ENCODE data around the gene VSX1.

Gene VSX1

DNA sequence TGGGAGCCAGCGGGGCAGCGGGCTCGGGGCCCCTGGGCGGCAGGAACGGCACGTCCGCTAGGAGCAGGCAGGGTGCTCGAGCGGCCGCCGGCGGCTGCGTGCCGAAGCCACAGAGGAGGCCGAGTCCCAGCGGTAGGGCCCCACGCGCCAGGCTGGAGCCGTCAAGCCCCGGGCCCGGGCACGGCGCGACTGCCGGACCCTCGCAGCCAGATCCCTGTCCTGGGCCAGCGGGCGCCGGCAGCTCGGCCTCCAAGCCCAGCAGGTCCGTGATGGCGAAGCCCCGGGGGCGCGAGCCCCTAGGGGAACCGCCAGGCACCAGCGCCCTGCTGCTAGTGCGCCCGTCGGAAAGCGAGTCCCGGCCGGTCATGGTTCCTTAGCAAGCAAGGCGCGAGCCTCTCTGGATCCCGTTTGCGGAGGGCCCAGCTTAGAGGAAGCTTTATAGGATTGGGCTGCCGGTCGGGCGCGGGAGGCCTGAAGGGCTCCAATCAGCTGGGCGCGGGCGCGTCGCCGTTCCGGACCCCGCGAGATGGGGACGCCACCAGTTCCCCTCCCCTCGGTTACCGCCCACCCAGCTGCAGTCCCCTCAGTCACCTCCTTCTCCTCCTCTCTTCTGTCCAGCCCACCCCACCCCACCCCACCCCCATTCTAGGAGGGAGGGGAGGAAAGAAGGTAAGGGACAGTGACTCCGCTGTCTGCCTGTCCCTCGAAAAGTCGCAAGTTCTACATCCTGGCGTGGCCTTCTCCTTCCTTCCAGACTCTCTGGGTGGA is at the start of gene VSX1:
TSS of gene VSX1 (minus strand) at position 412 of the 768 bp plus-strand sequence. CDS start at position 367, 45 bp downstream.
- no peak for DNase-seq (ENCODE audit: low read depth in 2 of 2)

- no peak for DNase-seq (ENCODE audit: low read depth in 2 of 2)
Observed at GRCh38 chr20:25129908-25130307, 48.0 kb upstream of the VSX1 start.

DNA sequence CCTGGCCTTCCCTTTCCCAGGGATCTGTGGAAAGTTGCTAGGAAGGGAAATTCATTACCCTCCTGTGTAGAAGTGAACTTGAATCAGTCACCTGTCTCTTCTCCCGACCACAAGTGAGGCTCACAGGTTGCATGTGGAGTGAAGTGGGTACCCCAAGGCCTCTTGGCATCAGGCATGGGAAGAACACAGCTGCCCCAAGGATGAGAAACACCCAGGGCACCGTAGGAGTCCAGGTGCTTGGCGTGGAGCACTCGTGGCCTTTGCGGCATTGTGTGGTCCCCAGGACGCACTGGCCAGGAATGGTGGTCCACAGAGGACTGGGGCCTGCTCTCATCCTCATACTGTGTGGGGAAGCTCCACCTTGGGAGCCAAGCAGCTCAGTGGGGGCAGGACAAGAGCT is 47.5 kb upstream of the VSX1 start:
- no peak for DNase-seq (ENCODE audit: low read depth in 2 of 2)

GRCh38 chr20:25128649-25129048 is 46.7 kb upstream of the VSX1 start:
- DNase-seq (ENCODE audit: low read depth in 2 of 2) = no peak

- DNase-seq (ENCODE audit: low read depth in 2 of 2) = no peak
Observed at GRCh38 chr20:25127761-25128537, 46.0 kb upstream of the VSX1 start.

DNA sequence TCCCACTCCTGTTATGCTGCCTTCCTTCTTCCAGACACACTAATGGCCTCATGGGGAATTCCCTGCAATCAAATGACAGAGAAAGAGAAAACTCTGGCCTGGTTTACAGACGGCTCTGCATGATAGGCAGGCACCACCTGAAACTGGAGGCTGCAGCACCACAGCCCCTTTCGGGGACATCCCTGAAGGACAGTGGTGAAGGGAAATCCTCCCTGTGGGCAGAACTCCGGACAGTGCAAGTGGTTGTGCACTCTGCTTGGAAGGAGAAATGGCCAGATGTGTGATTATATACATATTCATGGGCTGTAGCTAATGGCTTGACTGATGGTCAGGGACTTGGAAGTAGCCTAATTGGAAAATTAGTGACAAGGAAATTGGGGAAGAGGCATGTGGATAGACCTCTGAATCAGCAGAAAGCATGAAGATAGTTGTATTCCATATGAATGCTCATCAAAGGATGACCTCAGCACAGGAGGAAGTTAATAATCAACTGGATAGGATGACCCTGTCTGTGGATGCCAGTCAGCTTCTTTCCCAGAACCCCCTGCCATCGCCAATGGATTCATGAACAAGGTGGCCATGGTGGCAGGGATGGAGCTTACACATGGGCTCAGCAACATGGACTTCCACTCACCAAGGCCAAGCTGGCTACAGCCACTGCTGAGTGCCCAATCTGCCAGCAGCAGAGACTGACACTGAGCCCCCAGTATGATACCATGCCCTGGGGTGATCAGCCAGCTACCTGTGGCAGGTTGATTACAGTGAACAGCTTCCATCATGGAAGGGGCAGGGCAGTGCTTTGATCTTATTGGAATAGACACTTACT is 44.5 kb upstream of the VSX1 start:
- no peak for DNase-seq (ENCODE audit: low read depth in 2 of 2)

- no peak for DNase-seq (ENCODE audit: low read depth in 2 of 2)
Observed at GRCh38 chr20:25125636-25126035, 43.7 kb upstream of the VSX1 start.

DNA sequence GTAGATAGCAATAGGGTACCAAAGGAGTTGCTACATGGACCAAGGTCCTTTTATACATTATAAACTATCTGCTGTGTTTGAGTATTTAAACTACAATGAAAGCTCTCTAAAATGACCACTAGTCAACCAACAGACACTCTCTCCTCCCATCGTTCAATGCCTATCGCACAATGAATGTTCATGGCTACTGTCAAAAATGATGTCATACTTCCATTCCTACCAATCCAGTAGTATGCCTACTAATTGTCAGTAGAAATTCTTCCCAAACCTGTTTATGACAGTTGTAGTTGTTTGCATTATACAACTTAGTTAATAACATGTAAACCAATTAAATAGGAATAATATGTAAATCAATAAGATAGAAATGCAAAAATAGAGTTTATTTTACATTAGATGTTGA is 39.0 kb upstream of the VSX1 start:
- no peak for DNase-seq (ENCODE audit: low read depth in 2 of 2)

DNA sequence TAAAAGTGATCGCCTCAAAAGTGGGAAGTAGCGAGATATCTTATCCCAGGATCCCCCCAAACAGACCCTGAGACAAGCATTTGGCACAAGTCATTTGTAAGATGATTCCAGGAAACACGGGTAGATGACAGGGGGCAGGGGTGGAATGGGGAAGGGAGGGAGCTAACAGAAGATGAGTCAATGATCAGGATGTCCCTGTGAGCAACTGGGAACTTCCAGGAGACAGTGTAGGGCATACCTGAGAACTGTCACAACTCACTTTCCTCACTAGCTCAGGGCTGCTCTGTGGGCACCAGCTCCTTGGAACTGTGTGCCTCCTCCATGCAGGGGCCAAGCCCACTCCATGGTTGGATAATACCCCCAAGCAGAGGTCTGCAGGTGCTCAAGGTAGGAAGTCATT is 38.5 kb upstream of the VSX1 start:
- no peak for DNase-seq (ENCODE audit: low read depth in 2 of 2)

GRCh38 chr20:25118529-25118928 is 36.6 kb upstream of the VSX1 start:
- DNase-seq (ENCODE audit: low read depth in 2 of 2) = no peak

DNA sequence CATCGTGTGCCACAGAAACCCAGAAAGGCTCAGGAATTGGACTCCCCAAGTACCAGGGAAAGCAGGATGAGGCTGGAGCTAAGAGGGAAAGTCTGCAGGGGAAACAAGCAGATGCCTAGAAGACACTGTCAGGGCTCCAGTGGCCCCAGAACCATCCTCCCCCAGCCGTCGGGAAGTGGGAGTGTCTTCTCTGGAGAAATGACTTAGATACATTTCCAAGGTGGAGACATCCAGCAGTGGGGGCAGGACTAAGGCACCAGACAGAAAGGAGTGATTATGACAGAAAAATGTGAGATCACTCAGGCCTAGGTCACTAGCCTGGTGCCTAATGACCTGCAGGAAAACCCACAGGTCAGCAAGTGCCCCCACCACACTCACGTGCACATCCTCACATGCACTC is 36.0 kb upstream of the VSX1 start:
- DNase-seq (ENCODE audit: low read depth in 2 of 2) = no peak

DNA sequence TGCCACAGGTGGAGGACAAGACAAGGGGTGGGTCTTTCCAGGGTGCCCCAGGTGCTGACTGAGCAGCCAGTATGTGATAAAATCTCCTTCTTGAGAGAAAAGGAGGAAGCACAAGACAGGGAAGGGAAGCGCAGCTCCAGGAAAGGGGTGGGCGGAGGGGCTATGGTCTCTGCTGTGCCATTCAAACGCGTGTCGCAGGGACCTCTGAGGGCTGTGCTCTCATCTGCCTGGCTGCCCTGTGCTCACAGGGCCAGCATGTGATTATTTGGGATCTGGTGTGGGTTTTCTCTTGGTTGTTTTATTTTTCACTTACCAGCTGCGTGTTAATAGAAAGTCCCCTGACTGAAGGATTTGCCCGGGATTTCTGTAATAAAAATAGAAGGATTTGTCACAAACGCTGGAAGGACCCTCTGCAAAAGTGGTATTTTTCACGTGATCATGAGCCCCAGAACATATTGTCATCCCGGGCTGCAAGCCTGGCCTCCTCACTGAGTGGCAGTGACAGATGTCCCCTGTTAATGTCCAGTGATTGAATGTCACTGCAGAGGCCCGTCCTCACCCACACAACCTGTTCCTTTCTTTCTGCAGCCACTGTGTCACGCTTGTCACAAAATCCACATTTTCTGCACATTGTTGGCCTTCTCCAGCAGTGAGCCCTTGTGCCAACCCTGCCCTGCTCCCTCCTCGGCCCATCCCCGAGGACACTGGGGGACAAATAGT is 35.0 kb upstream of the VSX1 start:
- DNase-seq (ENCODE audit: low read depth in 2 of 2) = no peak

- no peak for DNase-seq (ENCODE audit: low read depth in 2 of 2)
Observed at GRCh38 chr20:25103526-25103925, 21.6 kb upstream of the VSX1 start.

DNA sequence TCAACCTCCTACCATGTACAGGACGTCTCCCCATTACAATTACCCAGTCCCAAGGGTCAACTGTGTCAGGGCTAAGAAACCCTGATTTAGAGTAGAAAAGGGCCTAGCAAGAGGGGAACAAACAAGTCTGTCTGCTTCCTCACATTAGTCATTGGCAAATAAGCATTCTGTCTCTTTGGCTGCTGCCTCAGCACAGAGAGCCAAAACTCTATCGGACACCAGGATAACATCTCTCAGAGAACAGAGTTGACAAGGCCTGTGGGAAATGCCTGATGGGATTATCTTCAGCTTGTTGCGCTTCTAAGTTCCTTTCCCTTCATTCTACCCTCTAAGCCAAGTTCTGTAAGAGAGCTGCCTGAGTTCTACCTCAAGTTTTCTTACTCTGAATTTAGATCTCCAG is 19.0 kb upstream of the VSX1 start:
- DNase-seq (ENCODE audit: low read depth in 2 of 2) = no peak

GRCh38 chr20:25099601-25100140 is 17.7 kb upstream of the VSX1 start:
- DNase-seq (ENCODE audit: low read depth in 2 of 2) = no peak

GRCh38 chr20:25097498-25097897 is 15.6 kb upstream of the VSX1 start:
- no peak for DNase-seq (ENCODE audit: low read depth in 2 of 2)

GRCh38 chr20:25090492-25091429 is 8.8 kb upstream of the VSX1 start:
- DNase-seq (ENCODE audit: low read depth in 2 of 2) = no peak

- DNase-seq (ENCODE audit: low read depth in 2 of 2) = no peak
Observed at GRCh38 chr20:25089662-25090061, 7.7 kb upstream of the VSX1 start.

- no peak for DNase-seq (ENCODE audit: low read depth in 2 of 2)
Observed at GRCh38 chr20:25089096-25089495, 7.2 kb upstream of the VSX1 start.

- DNase-seq (ENCODE audit: low read depth in 2 of 2) = no peak
Observed at GRCh38 chr20:25088267-25088666, 6.3 kb upstream of the VSX1 start.
